ENCODE results near the gene LPP.

The LPP gene

DNA sequence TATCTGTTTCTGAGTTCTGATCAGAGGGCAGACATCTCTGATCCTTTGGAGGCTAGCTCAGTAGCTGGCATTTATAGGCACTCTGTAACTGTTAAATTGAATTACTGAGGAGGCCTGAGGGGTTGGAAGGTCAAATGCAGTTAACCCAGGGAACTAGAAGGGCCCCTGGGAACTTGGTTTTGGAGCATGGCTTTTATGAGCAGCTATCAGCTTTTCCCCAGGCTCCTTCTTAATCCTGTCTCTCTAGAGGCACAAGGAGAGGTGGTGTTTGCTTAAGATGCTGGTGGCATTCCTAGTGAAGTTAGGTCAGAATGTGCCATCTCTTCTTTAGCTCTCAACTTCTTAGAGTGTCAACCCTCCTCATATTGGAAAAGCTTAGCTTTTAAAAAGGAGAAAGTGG is 128.9 kb downstream of the LPP start:
- no peak for DNase-seq

DNA sequence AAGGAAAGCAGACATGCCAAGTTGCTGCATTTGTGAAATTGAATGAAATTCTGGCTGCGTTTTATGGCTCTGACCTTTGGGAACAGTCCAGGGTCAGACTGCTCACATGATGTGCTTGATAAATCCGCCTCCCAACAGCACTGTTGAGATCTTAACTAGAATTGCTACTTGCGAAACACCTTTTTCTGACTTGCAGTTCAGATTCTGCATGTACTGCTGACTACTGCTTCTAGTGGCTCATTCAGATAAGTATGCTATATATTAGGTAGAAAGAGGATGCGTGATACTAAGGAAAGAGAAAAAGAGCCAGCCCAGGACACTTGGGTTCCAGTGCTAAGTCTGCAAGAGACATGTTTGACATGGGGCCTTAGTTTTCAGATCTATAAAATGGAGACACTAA is 129.4 kb downstream of the LPP start:
- no peak for DNase-seq

DNA sequence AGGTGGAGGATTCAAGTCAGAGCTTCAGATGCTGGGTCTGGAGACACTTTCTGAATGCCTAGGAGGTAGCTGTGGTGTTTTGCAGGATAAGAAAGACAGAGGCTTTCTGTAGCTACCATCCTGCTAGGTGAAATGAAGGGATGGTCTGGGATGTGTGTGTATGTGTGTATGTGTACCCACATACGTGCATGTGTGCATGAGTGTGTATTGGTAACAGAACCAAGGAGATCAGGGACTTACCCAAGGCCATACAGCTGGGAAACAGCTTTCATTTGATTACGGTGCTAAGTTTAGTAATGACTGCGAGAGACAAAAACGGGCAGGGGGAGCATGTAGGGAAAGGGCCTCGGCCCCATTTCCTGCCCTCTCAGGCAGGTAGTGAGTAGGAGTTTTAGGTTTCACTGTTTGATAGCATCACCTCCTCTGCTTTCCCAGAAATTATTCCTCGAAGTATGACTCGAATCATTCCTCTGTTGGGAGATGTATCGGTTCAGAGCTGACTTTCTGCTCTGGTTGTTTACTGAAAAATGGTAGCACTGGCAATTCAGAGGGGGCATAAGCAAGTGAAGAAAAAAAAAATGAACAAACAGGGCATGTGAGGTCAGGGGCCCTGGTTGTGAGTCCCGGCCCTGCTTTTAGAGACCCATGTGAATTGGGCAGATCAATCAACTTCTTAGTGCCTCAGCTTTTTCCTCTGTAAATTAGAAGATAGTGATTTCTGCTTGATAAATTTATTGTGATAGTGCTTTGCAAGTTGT is 130.7 kb downstream of the LPP start:
- peak; percentile 83 for DNase-seq

DNA sequence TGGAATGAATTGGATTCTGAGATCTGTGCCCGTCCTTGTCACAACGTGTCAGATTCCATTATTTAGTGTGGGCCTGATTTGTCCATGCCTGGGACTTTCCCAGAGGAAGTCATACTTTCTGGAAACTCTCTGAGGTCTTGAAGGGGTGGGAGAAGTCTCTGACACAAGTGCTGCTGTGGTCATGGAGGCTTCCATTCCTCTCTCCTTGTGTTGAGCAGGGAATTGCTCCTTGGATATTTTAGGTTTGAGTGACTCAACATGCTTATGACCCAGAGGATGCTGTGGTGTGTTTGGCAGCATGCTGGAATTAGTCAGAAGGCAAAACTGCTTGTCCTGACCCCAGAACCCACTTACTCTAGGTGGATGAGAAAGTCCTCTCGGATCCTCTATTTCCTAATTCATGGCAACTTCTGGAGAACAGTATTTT is 132.1 kb downstream of the LPP start:
- peak; percentile 31 for DNase-seq

DNA sequence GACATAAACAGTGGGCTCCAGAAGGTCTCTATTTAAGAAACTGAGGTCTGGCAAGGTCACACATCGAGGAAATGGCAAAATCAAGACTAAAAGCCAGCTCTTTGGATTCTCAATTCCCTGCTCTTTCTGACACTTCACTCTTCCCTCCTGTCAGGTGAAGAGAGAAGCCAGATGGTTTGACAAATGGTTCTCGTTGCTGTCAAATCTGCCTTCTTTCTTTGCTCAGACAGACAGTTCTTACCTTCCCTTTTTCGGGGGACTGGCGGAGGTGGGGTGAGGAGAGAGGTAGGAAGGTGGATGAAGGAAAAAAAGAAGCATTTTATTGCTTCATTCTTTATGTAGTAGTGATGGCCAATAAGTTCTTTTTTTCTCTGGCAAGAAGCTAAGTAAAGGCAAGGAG is 133.4 kb downstream of the LPP start:
- DNase-seq, result no peak

DNA sequence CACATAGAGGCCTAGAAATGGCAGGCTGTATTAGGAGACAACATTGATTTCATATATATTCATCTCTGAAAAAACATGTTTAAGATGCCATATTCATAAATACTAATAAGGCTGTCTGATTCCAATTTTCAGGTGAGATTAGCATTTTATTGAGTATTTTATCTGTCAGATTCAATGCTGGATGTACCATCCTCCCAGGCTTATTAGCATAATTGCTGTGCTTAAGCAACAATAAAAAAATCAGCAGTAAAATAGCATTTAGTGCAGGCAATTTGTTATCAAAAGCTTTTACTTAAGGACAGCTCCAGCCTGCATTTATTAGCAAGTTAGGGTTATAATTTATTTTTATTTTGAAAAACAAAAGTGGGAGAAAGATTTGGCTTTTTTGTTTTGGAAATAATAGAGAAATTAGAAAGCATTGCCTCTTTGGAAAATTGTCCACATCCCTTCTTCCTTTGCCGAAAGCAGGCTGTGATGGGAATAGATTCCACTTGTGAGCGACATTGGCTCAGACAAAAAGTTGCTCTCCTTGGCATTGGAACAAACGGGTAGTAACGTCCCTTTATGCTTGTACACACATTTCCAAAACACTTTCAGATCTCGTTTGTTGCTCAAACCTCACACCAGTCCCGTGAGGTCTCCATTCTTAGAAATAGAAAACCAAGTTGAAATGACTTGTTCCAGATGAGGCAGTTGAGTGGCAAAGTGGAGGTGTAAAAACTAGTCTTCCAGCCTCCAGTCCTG is 134.0 kb downstream of the LPP start:
- no peak for DNase-seq

DNA sequence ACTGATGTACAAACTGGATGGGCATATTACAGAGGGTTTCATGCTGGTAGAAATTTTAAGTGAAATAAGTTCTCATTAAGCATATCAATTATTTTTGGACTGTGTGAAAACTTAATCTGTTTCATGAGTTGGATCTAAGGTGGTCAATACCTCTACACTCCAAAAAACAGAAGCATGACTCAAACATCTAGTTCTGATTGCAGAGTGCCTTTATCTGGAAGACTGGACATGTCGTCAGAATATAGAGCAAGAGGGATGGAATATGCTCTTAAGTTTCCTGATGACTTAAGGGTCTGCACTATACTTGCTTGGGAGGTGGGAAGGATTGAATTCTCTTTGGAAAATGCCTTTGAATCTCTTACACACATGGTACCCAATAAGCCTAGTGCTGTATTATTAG is 138.3 kb downstream of the LPP start:
- DNase-seq, result no peak

DNA sequence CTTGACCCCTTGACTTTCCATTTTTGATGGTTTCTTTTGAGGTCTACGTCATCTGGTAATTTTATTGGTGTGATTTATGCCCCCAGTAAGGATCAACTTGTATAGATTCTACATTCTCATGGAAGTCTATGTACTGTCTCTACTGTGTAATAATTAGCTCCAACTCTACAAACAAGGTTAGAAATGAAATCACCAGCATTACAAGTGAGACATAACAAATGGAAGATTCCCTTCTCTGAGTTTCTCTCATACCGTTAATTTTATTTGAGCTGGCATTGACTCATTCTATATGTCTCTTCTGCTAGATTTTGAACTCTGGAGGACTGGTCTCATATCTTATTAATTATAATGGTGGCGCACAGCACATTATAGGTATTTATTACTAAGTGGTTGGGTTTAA is 138.9 kb downstream of the LPP start:
- DNase-seq, result no peak

DNA sequence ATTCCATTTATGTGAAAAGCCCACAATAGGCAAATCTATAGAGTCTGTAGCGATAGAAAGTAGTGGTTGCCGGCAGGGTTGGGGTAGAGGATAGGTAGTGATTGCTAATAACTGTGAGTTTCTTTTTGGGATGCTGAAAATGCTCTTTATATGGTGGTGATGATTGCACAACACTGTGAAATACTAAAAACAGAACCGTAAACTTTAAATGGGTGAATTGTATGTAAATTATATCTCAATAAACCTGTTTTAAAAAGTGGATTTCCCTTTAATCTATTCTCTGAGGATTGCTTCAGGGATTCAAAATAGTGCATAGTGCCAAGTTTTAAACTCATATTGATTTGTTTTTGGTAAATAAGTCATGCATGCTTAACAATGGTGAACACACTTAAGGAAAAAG is 140.2 kb downstream of the LPP start:
- peak; percentile 42 for DNase-seq

DNA sequence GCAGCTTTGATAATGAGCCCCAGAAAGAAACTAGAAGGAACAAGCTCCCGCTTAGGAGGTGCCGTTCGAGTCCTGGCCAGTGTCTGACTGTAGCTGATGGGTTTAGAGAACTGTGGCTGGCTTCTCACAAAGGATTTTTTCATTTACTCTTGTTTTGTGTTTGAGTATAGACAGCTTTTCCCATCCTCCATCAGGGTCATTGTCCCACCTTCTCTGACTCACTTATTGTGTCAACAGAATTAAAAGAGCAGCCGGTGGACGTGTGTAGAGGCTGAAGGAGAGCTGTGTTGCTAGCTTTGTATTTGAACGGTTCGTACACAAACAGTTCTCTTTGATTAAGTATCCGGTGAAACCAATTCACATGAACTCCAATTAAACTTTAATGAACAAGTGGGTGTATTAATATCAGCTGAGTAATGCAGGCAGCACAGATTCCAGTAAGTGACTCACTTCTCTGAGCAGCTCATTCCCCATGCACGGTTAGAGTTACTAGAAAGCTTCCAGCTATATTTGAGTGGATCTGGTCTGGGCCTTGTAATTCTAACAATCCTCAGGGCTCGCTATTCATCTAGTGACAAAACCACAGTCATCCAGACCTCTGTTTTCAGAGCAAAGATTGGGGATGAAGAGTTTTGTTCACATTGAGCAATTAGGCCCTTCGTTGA is 141.0 kb downstream of the LPP start:
- peak; percentile 25 for DNase-seq

DNA sequence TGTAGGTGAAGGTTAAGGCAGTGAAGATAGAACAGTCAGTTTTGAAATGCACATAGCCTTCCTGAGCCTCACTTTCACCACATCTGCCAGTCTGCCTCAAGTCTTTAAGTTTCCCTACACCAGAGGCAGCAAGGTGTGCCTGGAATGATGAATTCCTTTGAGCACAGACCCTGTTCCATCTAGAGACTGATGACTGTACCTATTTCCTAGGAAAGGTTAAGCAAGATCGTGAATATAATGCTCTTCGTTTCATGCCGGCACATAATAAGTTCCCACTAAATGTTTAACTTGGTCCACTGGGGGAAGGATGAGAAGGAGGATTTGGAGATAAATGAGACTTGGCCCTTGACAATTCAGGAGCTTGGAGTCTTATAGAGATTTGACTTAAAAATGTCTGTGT is 141.9 kb downstream of the LPP start:
- no peak for DNase-seq

DNA sequence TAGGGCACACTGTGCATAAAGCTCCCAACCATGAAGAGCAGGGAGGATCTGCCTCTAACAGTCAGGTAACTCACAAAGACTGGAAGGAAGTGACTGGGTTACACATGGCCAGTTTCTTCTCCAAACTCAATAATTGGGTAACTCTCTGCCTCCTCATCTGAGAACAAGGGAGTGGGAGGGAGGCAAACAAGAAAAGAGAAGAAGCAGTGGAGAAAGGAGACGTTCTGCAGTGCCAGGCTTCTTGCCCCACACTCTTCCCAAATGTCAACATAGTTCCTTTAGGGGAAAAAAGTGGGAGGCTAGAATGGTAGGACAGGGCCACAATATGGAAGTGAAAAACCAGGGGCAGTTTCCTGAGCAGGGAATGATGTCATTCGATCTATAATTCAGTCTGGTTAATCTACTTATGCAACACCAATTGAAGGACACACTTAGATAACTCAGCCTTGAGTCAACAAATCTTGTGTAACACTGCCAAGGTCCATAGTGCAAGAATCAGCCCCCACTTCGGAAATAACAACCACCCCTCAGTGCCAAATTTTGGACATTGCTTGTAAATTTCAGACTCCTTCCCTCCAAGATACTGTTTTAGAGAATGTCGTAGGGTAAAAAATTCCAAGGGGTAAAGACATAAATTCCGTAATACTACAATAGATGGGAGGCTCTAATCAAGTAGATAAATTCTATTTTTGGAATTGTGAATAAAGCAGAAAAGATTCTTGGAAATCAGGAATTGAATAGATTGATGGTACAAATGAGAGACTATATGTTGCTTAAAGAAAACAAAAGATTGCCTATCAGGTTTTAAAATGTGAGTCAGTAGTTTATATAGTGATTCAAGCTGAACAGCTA is 143.0 kb downstream of the LPP start:
- no peak for DNase-seq

DNA sequence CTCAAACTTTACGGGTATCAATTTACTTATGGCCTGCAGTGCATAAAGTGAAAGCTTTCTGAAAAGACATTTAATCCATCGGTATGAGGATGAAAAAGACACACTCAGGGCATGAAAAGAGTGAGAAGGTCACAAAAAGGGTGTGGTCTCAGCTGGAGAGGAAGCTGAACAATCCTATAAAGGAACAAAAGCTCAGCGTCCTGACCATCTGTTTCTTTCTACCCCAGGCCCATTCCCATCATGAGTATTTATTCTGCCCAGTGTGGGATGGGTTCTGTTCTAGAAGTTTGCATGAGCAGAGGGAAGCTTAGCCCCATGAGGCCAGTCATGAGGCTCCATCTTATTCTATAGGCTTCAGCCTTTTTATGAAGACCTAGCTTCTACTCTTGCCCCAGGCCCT is 144.6 kb downstream of the LPP start:
- DNase-seq, result no peak

DNA sequence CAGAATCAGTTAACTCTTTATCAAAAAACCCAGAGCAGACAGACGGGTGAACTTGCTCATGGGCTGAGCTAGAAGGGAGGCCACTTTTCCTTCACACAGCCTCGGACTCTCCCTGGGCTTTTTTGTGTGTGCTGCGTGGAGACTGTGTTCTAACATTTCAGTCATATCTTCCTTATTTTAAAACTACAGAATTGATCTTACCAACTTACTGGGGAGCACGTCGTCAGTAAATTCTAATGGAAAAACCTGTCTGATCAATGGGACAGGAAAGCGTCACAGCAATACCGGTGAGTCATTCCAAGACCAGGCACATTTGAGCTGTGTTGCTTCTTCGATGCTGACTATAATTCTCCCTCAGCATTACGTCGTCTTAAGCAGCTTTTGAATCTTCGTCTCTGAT is 145.1 kb downstream of the LPP start:
- peak; percentile 73 for DNase-seq

DNA sequence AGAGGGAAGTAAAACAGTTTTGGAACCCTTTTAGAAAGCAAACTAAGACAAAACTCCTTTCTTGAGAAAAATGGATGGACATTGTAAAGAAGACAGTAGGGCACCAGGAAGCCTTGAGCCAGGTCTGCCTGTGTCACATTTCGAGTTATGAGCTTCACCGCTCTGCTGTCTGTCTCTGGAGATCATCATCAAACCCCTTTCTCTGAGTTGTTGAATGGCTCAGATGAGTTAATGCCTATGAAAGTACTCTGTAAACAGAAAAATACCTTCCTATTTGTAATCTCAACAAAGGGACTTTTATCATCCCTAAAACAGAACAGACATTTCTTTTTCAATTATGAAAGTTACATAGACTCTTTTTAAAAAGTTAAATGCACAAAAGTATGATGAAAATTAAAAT is 145.8 kb downstream of the LPP start:
- no peak for DNase-seq

DNA sequence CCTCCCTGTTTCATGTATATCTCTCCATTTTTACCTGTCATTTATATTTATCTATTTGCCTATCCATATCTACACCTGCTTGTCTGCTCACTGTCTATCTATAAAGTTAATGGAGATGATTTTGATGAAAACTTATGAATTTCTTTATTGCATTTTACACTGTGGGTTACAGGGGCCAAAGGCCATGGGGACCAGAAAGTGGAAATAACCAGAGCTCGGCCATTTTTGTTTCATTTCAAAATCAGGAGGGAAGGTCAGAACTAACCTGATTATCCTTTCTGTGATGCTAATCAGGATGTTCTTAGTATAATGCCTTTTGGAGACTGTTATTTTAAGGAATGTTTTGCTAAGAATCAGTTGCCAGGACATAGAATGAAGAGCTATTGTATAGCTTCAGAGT is 147.2 kb downstream of the LPP start:
- no peak for DNase-seq

DNA sequence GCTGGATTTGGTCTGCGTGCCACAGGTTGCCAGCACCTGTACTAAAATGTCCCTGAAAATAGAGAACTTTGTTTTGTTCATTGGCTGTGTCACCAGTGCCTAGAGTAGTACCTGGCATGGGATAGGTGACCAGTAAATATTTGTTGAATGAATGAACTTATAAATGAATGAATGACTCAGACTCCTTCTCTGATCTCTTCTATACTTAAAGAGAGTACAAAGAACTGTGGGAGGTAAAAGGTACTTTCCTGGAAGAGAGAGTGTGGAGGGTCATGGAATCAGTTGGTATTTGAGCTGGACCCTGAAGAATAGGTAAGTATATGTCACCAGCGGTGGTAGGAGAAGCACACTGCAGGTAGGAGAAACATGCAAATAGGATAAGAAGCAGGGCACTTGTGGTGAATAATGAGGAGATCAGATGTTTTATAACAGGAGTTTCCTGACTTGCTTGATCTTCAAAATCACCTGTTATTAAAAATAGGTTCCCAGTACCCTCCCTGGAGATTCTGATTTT is 149.4 kb downstream of the LPP start:
- no peak for DNase-seq

DNA sequence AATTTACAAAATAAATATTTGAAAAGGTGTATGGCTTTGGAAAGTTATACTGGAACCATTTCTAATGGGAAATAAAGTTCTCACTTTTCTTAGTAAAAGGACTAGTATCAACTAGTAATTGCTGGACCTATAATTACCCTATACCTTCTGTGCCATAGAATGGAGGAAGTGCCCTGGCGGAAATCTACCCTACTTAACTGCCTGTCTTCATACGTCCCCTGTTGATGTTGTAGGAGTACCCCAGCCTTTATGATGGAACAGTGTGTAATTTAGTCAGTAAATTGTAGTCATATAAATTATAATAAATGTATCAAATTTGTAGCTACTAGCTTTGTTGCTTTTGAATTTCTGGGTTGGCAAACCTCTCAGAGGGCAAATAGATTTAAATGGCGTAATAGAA is 149.9 kb downstream of the LPP start:
- no peak for DNase-seq

DNA sequence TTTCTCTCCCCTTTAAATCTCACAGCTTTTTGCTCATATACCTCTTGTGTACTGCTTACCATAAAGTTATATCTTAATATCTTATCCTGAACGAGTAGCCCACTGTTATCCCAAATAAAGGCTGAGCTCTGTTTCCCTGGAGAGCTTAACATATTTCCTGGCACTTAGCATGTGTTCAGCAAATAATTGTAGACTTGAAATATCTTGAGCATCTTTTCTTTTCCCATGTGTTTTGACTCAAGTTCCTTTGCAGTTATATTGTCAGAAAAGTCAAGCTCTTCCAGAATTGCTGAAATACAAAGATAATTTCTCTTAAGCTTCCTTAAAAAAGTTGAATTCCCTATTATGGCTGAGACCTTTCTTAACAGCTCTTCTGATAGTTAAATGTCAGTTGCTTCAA is 150.5 kb downstream of the LPP start:
- no peak for DNase-seq

DNA sequence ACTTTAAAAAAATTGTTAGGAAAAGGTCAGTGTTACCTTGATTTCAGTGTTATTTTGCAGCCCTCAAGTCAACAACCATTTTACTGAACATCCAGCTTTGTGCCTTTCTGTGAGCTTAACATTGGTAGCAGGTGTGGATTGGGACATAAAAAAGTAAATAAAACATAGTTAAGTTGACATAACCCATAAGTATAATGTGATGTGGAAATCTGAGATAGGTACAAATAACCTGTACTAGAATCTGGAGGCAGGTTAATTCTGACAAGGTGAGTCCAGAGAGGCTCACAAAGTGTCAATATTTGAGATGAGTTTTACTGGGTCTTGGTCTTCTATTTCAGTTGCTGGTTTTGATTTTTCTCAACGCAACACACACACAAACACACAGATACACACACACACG is 151.3 kb downstream of the LPP start:
- DNase-seq, result no peak

DNA sequence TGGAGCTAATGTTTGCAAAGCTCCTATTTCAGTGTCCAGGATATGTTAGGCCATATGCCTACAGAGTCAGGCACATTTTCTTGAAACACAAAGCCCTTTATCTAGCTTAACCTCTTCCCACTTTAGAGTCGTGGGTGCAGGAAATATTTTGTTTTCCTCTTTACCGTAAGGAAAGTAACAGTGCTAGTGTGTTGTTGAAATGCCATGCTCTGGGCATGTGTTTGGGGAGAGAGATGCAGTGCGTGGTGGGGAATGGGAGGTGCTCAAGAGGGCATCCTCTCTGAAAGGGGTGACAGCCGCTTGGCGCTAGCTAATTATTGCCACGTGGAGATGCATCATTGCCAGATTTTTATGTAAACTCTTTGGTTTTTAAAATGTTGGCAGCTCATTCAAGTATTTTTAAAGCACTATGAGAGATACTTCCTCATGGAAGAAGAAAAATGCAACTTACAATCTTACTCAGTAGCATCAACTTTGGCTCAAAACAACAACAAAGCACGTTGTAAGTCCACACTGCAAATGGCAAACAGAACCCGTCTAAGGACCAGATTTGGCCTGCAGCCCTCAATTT is 152.6 kb downstream of the LPP start:
- DNase-seq, result no peak

DNA sequence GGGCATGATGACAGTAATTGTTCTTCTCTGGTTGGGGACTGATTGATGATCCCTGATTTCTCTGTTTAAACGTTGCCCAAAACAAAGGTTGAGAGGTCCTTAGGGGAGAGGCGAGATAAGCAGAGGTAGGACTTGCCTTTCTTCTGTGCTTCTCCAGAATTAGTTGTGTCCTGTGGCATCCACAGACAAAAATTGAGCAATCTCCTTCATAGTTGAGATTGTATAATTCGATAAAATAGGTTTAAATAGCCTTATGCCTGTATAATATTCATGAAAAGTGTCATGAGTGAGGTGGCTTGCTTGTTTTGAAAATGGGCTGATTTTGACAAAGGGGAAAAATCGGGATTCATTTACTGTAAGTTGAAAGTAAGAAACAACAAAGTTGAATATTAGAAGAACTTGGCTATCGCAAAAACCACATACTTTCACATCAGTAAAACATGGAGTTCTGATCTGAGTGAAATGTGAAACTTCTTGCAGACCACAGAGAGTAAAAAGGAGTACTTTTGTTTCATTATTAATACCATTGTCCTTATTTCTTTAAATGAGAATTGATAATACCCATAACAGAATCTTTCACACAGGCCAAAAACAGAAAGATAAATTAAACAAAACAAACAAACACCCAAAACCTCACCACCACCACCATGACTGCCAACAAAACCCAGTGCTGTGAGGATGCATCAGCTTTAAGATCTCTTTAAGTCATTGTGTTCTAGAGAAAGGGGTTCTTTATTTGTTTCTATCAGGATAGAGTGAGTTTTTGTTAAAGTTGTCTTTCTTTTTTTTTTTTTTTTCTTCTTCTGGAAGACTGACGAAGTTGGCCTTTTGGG is 155.7 kb downstream of the LPP start:
- no peak for DNase-seq
